ENCODE measurements around the gene PPP1R9A. TPM values are rescaled to one million over a fixed set of nuclear protein-coding genes. Genes with fewer than 3 reads are reported as not detected.

Gene PPP1R9A
- total RNA-seq, 1 donor from 2014 or later: 14.1 TPM

DNA sequence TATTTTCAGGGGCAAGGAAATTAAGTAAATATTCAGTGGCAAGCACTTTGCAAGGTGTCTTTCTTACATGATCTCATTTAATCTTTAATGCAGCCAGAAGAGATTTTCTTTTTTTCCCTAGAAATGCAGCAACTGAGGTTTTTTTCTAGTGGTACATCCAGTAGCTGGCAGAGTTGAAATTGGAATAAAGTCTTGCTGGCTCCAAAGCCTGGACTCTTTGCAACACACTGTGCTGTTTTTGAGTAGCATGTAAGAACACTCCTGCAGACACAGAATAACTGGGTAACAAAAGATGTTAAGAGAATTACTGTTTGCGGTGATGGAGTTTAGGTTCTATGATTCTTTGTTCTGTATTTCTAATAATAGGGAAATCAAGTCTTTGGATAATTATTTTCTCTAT is 293.3 kb downstream of the PPP1R9A start:
- no peak overlapping the region for H3K4me3 ChIP-seq (ENCODE audit: low read depth, low read length)
- TF ChIP-seq, protein P1, sequence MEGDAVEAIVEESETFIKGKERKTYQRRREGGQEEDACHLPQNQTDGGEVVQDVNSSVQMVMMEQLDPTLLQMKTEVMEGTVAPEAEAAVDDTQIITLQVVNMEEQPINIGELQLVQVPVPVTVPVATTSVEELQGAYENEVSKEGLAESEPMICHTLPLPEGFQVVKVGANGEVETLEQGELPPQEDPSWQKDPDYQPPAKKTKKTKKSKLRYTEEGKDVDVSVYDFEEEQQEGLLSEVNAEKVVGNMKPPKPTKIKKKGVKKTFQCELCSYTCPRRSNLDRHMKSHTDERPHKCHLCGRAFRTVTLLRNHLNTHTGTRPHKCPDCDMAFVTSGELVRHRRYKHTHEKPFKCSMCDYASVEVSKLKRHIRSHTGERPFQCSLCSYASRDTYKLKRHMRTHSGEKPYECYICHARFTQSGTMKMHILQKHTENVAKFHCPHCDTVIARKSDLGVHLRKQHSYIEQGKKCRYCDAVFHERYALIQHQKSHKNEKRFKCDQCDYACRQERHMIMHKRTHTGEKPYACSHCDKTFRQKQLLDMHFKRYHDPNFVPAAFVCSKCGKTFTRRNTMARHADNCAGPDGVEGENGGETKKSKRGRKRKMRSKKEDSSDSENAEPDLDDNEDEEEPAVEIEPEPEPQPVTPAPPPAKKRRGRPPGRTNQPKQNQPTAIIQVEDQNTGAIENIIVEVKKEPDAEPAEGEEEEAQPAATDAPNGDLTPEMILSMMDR (conservative IDR thresholded peaks at IDR 0.05; ENCODE audit: low read depth, low read length): no peak
- DNase-seq (ENCODE audit: low read depth): no peak

DNA sequence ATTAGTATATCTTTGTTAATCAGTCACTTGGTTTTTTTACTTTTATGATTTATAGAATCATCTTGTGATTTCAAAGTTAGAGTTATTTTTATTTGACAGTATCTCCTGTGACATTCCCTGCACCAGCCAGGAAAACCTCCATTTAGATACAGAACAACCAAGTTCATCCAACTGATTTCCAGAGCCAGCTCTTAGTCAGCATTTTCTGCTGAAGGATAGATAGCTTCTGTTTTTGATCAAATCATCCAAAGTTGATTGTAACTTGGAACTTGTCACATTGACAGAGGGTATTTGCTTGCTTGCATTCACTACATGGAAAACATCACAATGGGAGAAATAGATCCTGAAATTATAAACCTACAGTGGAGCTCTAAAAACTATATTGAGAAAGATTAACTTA is 294.3 kb downstream of the PPP1R9A start:
- TF ChIP-seq, protein P1 (conservative IDR thresholded peaks at IDR 0.05; ENCODE audit: low read depth, low read length): no peak
- DNase-seq (ENCODE audit: low read depth): no peak
- no peak overlapping the region for H3K4me3 ChIP-seq (ENCODE audit: low read depth, low read length)

DNA sequence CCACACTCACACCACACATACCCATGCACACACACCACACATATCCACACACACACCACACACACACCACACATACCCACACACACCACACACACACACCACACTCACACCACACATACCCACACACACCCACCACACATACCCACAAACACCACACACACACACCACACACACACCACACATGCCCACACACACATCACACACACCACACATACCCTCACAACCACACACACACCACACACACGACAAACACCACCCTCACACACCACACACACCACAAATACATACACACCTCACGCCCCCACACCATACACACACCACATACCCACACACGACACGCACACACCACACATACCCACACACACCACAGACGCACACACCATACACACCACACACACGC is 297.2 kb downstream of the PPP1R9A start:
- no peak overlapping the region for H3K4me3 ChIP-seq (ENCODE audit: low read depth, low read length)
- no peak for DNase-seq (ENCODE audit: low read depth)
- TF ChIP-seq, protein P1 (conservative IDR thresholded peaks at IDR 0.05; ENCODE audit: low read depth, low read length): no peak

DNA sequence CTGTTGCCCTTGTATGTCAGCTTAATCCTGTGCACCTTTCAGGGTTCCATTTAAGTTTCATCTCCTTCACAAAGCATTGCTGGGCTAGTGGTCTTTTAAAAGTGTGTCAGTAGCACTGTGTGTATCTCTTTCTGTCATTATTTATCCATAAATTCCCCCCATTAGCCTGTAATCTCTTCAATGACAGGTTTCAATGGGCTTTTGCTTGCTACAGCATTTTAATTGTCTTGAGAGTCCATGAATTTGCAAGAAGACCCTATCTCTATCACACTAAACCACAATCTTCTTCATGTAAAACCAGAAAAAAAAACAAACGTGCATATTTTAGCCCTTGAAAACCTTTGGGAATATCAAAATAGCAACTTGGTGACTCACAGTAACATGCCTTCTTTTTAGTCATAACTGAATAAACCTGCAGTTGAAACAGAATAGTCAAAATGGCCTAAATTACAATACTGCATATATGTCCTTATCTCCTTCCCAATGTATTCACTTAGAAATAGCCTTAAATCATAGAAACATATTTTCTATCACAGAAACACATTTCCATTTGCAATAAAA is 298.4 kb downstream of the PPP1R9A start:
- TF ChIP-seq, protein P1 (conservative IDR thresholded peaks at IDR 0.05; ENCODE audit: low read depth, low read length): no peak
- no peak overlapping the region for H3K4me3 ChIP-seq (ENCODE audit: low read depth, low read length)
- DNase-seq (ENCODE audit: low read depth): peak; percentile 23

DNA sequence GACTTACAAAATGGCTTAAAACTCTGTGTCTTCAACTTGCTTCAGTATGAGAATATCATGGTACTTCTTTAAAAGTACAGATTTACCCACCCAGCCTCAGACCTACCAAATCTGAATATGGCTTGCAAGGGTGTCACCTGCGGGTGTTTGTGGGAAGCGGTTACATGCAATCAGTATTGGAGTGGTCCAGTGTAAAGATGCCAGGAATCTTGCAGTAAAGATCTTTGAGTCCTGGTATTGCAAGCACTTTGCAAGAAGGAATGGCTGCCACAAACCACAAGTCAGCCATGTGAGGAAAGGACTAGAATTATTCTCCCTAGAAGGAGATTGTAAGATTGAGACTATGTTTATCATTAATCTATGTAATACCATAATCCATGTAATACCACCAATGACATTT is 301.9 kb downstream of the PPP1R9A start:
- no peak overlapping the region for H3K4me3 ChIP-seq (ENCODE audit: low read depth, low read length)
- no peak for DNase-seq (ENCODE audit: low read depth)
- TF ChIP-seq, protein P1 (conservative IDR thresholded peaks at IDR 0.05; ENCODE audit: low read depth, low read length): no peak

DNA sequence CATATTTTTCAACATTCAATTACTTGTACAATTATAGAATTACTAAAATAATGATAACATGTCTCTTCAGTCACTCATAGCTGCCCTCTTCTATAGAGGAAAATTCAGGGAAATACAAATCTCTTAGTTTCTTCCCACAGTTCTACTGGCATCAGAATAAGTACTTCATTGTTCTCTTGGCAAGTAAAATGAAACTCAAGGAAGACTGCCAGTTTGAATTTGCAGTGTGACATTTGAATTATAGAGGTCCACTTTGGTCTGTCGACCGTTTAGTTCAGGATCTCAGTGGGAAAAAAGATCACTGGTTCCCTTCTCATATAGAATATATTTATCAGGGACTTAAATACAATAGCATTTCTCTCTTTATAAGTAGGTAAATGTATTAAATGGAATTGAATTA is 302.4 kb downstream of the PPP1R9A start:
- no peak overlapping the region for H3K4me3 ChIP-seq (ENCODE audit: low read depth, low read length)
- TF ChIP-seq, protein P1 (conservative IDR thresholded peaks at IDR 0.05; ENCODE audit: low read depth, low read length): no peak

DNA sequence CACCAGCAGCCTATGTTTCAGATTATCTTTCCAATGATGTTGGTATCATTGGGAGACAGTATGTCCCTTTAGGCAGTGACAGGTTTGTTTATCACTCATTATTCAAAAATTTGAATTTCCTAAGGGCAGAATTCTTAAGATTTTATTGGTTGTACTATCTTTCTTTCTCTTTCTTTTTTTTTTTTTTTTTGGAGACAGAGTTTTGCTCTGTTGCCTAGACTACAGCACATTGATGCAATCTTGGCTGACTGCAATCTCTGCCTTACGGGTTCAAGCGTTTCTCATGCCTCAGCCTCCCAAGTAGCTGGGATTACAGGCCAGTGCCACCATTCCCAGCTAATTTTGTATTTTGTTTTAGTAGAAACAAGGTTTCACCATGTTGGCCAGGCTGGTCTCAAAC is 305.8 kb downstream of the PPP1R9A start:
- TF ChIP-seq, protein P1 (conservative IDR thresholded peaks at IDR 0.05; ENCODE audit: low read depth, low read length): no peak
- H3K4me3 ChIP-seq (ENCODE audit: low read depth, low read length): no peak overlapping the region
- no peak for DNase-seq (ENCODE audit: low read depth)

More for the DNA sequence above, 302.4 kb downstream of the PPP1R9A start:
- DNase-seq (ENCODE audit: low read depth): no peak
